GM12878 (cell line): ENCODE data around the gene GNAL. TPM values are rescaled to one million over a fixed set of nuclear protein-coding genes. Genes with fewer than 3 reads are reported as not detected.

ENCODE experiments used
- ATAC-seq: fragments of 200-7000 bp; cut with Tn5 transposase; 3 replicates; pipeline ENCODE4 v1.9.1; 2020; ENCODE audit warnings: mild to moderate bottlenecking, moderate library complexity
- BruUV-seq: library from RNA; stranded (reverse); fragments of 400-500 nt; replicated peaks from 2 replicates; lab custom pipeline; 2021; lab: Mats Ljungman, UMichigan
- CTCF ChIA-PET: fragments of 300-600 bp; sonication (Branson Sonifier 250); formaldehyde crosslinking; extraction: SDS; loops from one replicate; lab custom pipeline; 2021; ENCODE audit warnings: inconsistent platforms; lab: Yijun Ruan, JAX
- POLR2A ChIA-PET: fragments of 350-600 bp; formaldehyde crosslinking; extraction: SDS; loops from one replicate; lab custom pipeline; 2021; ENCODE audit warnings: inconsistent platforms; lab: Charles Lee
- RAD21 ChIA-PET: fragments of 300-600 bp; sonication (Branson Sonifier 250); formaldehyde crosslinking; loops from one replicate; lab custom pipeline; 2023; ENCODE audit warnings: antibody characterized with exemption; ENCODE audit not compliant: unreplicated experiment; lab: Charles Lee
- SMC1A ChIA-PET: fragments of 300-600 bp; sonication (Branson Sonifier 250); formaldehyde crosslinking; loops from one replicate; lab custom pipeline; 2023; ENCODE audit not compliant: unreplicated experiment, uncharacterized antibody; lab: Charles Lee
- DNase-seq: peaks from one replicate; pipeline ENCODE4 v3.0.0-alpha.2; 2011; ENCODE audit warnings: low read depth, low spot score
- FAIRE-seq: peaks from 3 replicates; lab custom pipeline; 2011; peaks lifted over from hg19 to GRCh38; lab: Jason Lieb, UNC
- H2AFZ ChIP-seq: 2 replicates; pipeline ENCODE4 v1.6.0; 2011; ENCODE audit warnings: low read depth, low read length, control low read depth; ENCODE audit not compliant: control insufficient read depth
- H3K27ac ChIP-seq: 2 replicates; pipeline ENCODE4 v1.5.1; 2011; ENCODE audit warnings: control low read depth; ENCODE audit not compliant: control insufficient read depth, insufficient read depth
- H3K27me3 ChIP-seq, 2 experiments: replicated peaks in 1 of 2; 2 replicates each; pipeline versions ENCODE4 v1.6.0 to v1.6.1; 2011; ENCODE audit warnings: low read length in 1 of 2; ENCODE audit not compliant: control insufficient read depth in 2 of 2, insufficient read depth in 2 of 2
- H3K36me3 ChIP-seq, 2 experiments: 2 replicates each; pipeline ENCODE4 v1.5.1; 2011; ENCODE audit warnings: low read length in 1 of 2; ENCODE audit not compliant: control insufficient read depth in 2 of 2, insufficient read depth in 2 of 2
- H3K4me1 ChIP-seq: 2 replicates; pipeline ENCODE4 v1.6.1; 2011; ENCODE audit warnings: mild to moderate bottlenecking, low read length, moderate library complexity, mixed read lengths; ENCODE audit not compliant: control insufficient read depth, insufficient read depth
- H3K4me2 ChIP-seq: 2 replicates; pipeline ENCODE4 v1.6.0; 2011; ENCODE audit warnings: control low read depth; ENCODE audit not compliant: control insufficient read depth, insufficient read depth
- H3K4me3 ChIP-seq: fragments of 200-600 bp; sonication (generic); 2 replicates; pipeline ENCODE4 v1.5.1; 2016
- H3K79me2 ChIP-seq: 2 replicates; pipeline ENCODE4 v1.6.0; 2011; ENCODE audit warnings: low read length; ENCODE audit not compliant: control insufficient read depth, insufficient read depth
- H3K9ac ChIP-seq: 2 replicates; pipeline ENCODE4 v1.8.0; 2011; ENCODE audit warnings: low read length, control low read depth, mixed read lengths; ENCODE audit not compliant: control insufficient read depth, insufficient read depth
- H3K9me3 ChIP-seq: replicated peaks from 3 replicates; pipeline ENCODE4 v1.5.1; 2011; ENCODE audit warnings: mild to moderate bottlenecking, low read length; ENCODE audit not compliant: control insufficient read depth, insufficient read depth
- H4K20me1 ChIP-seq: 2 replicates; pipeline ENCODE4 v1.6.0; 2011; ENCODE audit not compliant: control insufficient read depth, insufficient read depth
- DPF2 ChIP-seq: fragments of 450-650 bp; IDR thresholded peaks from 2 replicates; pipeline ENCODE4 v1.6.1; 2017; ENCODE audit warnings: mild to moderate bottlenecking
- MTA2 ChIP-seq: fragments of 450-650 bp; IDR thresholded peaks from 2 replicates; pipeline ENCODE4 v1.6.1; 2016; ENCODE audit warnings: low read depth, mild to moderate bottlenecking, moderate library complexity
- NR2C2 ChIP-seq: IDR thresholded peaks from 2 replicates; pipeline ENCODE4 v1.6.1; 2011; ENCODE audit warnings: borderline replicate concordance, low read depth; ENCODE audit not compliant: control insufficient read depth, insufficient read length
- SIX5 ChIP-seq: IDR thresholded peaks from 2 replicates; pipeline ENCODE4 v1.6.1; 2011; ENCODE audit warnings: mild to moderate bottlenecking, low read depth, low read length, moderate library complexity; ENCODE audit not compliant: severe bottlenecking
- SMAD1 ChIP-seq: fragments of 450-650 bp; IDR thresholded peaks from 2 replicates; pipeline ENCODE4 v1.6.1; 2018; ENCODE audit warnings: mild to moderate bottlenecking, low read depth; ENCODE audit not compliant: partially characterized antibody
- WGBS: methylation state at CpG from one replicate; pipeline ENCODE4 v1.1.6; 2016; ENCODE audit warnings: low lambda C conversion rate; ENCODE audit not compliant: insufficient replicate concordance, insufficient coverage; ENCODE audit errors: missing lambda C conversion rate; 5-methylcytosine and 5-hydroxymethylcytosine counted together
- in situ Hi-C: fragments of 300-500 bp; cut with MboI; formaldehyde crosslinking; loops from 9 replicates; pipeline ENCODE4 v1.14.3; 2018; ENCODE audit warnings: mixed read lengths
- intact Hi-C: fragments of 100-400 bp; cut with micrococcal nuclease; formaldehyde crosslinking; loops from one replicate; pipeline ENCODE4 v1.14.2; 2022; ENCODE audit not compliant: unreplicated experiment
- polyA plus RNA-seq, 11 experiments: library from polyadenylated mRNA; depleted of rRNA in 4 of 11; unstranded in 6 of 11; stranded (reverse) in 5 of 11; fragments of >200 nt; fragmentation: Nextera tagmentation in 4 of 11; fragmentation: Illumina TruSeq in 1 of 11; extraction: Ambion mirVana in 4 of 11; extraction: Trizol in 1 of 11; gene quantifications; 1 replicate in 1 of 11; 2 replicates in 10 of 11; pipeline versions ENCODE4 v1.2.1 to v1.2.3, GENCODE V29; 2011 to 2016; ENCODE audit warnings: inconsistent platforms in 2 of 11, missing spikeins in 2 of 11, low read depth in 1 of 11
- total RNA-seq, 4 experiments: library from RNA; depleted of rRNA in 3 of 4; stranded (reverse); fragments of >200 nt in 3 of 4; fragmentation: Illumina TruSeq in 1 of 4; extraction: Trizol in 1 of 4; gene quantifications; 2 replicates each; pipeline versions ENCODE4 v1.2.1 to v1.2.3, GENCODE V29; 2013 to 2021
- TF ChIP-seq, protein P1 (sequence below): fragments of 450-650 bp; IDR thresholded peaks from 2 replicates; pipeline ENCODE4 v1.6.1; 2017; ENCODE audit warnings: mild to moderate bottlenecking, moderate library complexity
- TF ChIP-seq, protein P2 (sequence below): fragments of 450-650 bp; IDR thresholded peaks from 2 replicates; pipeline ENCODE4 v1.6.1; 2018; ENCODE audit warnings: mild to moderate bottlenecking, low read depth, moderate library complexity; ENCODE audit not compliant: partially characterized antibody
- TF ChIP-seq, protein P3 (sequence below): IDR thresholded peaks from 2 replicates; pipeline ENCODE4 v1.6.1; 2012; ENCODE audit warnings: mild to moderate bottlenecking, low read depth, low read length
- TF ChIP-seq, protein P4 (sequence below): fragments of 150-350 bp; IDR thresholded peaks from 2 replicates; pipeline ENCODE4 v1.6.1; 2016; ENCODE audit warnings: low read depth, low read length

GNAL gene
- total and polyA plus RNA-seq, 10 of the 15 experiments (the other 5 are each of a cell fraction or from before 2014, with no cell fraction given) = 0.02 to 0.39 (median 0.05) TPM; not detected in 5

DNA sequence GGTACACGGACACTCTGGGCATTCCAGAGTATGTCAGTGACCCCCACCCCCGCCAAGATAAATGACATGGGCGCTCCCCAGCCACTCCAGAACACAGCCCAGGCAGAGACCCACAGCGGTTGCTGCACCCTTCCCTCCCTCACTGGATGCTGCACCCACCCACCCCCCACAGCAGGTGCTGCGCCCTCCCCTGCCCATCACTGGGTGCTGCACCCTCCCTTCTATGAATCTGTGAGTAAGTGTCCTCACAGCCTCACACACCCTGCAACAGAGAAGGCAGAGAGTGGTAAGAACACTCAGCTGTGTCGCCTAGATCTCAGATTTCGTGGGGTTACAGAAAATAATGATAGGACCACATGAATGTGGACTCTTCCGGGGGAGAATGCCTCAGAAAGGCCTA is 185.6 kb downstream of the GNAL start:
- RAD21 ChIA-PET = no interaction called here
- intact Hi-C loops (loop anchor here (5.0 kb wide), 1 partner anchor 142 kb away; no protein-coding TSS in a partner anchor), in situ Hi-C loops (no loop called here)
- 67% methylated on average over 8 of the region's 8 CpGs for WGBS
- POLR2A ChIA-PET = no interaction called here
- Histone ChIP-seq H4K20me1 (no peaks in the 10 kb centered on the region), H3K9ac (no peak overlapping the region), H3K79me2 (no peaks in the 10 kb centered on the region), H3K27ac (no peak overlapping the region), H3K4me3 (no peak overlapping the region), H3K4me2 (no peak overlapping the region), H3K36me3 (no peaks in the 10 kb centered on the region), H3K9me3 (no peaks in the 10 kb centered on the region), H2AFZ (no peak overlapping the region), H3K27me3 (no peaks in the 10 kb centered on the region), H3K4me1 (no peaks in the 10 kb centered on the region)
- ATAC-seq = no peak
- BruUV-seq = no TSS peak
- SMC1A ChIA-PET = no interaction called here
- CTCF ChIA-PET = interaction anchor here (1.9 kb wide), 1 partner anchor 12 kb away, joined by 4 read pairs; no protein-coding TSS in a partner anchor
- no peak for FAIRE-seq
- DNase-seq = no peak
- no peak for TF ChIP-seq MTA2
- TF ChIP-seq NR2C2 = no peak
- no peak for TF ChIP-seq DPF2
- TF ChIP-seq, protein P1, sequence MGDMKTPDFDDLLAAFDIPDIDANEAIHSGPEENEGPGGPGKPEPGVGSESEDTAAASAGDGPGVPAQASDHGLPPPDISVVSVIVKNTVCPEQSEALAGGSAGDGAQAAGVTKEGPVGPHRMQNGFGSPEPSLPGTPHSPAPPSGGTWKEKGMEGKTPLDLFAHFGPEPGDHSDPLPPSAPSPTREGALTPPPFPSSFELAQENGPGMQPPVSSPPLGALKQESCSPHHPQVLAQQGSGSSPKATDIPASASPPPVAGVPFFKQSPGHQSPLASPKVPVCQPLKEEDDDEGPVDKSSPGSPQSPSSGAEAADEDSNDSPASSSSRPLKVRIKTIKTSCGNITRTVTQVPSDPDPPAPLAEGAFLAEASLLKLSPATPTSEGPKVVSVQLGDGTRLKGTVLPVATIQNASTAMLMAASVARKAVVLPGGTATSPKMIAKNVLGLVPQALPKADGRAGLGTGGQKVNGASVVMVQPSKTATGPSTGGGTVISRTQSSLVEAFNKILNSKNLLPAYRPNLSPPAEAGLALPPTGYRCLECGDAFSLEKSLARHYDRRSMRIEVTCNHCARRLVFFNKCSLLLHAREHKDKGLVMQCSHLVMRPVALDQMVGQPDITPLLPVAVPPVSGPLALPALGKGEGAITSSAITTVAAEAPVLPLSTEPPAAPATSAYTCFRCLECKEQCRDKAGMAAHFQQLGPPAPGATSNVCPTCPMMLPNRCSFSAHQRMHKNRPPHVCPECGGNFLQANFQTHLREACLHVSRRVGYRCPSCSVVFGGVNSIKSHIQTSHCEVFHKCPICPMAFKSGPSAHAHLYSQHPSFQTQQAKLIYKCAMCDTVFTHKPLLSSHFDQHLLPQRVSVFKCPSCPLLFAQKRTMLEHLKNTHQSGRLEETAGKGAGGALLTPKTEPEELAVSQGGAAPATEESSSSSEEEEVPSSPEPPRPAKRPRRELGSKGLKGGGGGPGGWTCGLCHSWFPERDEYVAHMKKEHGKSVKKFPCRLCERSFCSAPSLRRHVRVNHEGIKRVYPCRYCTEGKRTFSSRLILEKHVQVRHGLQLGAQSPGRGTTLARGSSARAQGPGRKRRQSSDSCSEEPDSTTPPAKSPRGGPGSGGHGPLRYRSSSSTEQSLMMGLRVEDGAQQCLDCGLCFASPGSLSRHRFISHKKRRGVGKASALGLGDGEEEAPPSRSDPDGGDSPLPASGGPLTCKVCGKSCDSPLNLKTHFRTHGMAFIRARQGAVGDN = no peak
- TF ChIP-seq SIX5 = no peak
- TF ChIP-seq, protein P2, sequence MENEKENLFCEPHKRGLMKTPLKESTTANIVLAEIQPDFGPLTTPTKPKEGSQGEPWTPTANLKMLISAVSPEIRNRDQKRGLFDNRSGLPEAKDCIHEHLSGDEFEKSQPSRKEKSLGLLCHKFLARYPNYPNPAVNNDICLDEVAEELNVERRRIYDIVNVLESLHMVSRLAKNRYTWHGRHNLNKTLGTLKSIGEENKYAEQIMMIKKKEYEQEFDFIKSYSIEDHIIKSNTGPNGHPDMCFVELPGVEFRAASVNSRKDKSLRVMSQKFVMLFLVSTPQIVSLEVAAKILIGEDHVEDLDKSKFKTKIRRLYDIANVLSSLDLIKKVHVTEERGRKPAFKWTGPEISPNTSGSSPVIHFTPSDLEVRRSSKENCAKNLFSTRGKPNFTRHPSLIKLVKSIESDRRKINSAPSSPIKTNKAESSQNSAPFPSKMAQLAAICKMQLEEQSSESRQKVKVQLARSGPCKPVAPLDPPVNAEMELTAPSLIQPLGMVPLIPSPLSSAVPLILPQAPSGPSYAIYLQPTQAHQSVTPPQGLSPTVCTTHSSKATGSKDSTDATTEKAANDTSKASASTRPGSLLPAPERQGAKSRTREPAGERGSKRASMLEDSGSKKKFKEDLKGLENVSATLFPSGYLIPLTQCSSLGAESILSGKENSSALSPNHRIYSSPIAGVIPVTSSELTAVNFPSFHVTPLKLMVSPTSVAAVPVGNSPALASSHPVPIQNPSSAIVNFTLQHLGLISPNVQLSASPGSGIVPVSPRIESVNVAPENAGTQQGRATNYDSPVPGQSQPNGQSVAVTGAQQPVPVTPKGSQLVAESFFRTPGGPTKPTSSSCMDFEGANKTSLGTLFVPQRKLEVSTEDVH = no peak
- TF ChIP-seq, protein P3, sequence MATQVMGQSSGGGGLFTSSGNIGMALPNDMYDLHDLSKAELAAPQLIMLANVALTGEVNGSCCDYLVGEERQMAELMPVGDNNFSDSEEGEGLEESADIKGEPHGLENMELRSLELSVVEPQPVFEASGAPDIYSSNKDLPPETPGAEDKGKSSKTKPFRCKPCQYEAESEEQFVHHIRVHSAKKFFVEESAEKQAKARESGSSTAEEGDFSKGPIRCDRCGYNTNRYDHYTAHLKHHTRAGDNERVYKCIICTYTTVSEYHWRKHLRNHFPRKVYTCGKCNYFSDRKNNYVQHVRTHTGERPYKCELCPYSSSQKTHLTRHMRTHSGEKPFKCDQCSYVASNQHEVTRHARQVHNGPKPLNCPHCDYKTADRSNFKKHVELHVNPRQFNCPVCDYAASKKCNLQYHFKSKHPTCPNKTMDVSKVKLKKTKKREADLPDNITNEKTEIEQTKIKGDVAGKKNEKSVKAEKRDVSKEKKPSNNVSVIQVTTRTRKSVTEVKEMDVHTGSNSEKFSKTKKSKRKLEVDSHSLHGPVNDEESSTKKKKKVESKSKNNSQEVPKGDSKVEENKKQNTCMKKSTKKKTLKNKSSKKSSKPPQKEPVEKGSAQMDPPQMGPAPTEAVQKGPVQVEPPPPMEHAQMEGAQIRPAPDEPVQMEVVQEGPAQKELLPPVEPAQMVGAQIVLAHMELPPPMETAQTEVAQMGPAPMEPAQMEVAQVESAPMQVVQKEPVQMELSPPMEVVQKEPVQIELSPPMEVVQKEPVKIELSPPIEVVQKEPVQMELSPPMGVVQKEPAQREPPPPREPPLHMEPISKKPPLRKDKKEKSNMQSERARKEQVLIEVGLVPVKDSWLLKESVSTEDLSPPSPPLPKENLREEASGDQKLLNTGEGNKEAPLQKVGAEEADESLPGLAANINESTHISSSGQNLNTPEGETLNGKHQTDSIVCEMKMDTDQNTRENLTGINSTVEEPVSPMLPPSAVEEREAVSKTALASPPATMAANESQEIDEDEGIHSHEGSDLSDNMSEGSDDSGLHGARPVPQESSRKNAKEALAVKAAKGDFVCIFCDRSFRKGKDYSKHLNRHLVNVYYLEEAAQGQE = no peak
- TF ChIP-seq, protein P4, sequence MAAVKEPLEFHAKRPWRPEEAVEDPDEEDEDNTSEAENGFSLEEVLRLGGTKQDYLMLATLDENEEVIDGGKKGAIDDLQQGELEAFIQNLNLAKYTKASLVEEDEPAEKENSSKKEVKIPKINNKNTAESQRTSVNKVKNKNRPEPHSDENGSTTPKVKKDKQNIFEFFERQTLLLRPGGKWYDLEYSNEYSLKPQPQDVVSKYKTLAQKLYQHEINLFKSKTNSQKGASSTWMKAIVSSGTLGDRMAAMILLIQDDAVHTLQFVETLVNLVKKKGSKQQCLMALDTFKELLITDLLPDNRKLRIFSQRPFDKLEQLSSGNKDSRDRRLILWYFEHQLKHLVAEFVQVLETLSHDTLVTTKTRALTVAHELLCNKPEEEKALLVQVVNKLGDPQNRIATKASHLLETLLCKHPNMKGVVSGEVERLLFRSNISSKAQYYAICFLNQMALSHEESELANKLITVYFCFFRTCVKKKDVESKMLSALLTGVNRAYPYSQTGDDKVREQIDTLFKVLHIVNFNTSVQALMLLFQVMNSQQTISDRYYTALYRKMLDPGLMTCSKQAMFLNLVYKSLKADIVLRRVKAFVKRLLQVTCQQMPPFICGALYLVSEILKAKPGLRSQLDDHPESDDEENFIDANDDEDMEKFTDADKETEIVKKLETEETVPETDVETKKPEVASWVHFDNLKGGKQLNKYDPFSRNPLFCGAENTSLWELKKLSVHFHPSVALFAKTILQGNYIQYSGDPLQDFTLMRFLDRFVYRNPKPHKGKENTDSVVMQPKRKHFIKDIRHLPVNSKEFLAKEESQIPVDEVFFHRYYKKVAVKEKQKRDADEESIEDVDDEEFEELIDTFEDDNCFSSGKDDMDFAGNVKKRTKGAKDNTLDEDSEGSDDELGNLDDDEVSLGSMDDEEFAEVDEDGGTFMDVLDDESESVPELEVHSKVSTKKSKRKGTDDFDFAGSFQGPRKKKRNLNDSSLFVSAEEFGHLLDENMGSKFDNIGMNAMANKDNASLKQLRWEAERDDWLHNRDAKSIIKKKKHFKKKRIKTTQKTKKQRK = no peak
- no peak for TF ChIP-seq SMAD1
